Stimulated activated CD8-positive, alpha-beta memory T cell treated with anti-CD3 and anti-CD28 coated beads, Interleukin-2, amount 100 ng/mL, for 1 hour (primary cell): ENCODE data around the gene LRSAM1.

Experiments
- DNase-seq, 2 donors: peaks; one replicate each; pipeline ENCODE4 v3.0.0-alpha.2; 2020; ENCODE audit warnings: low read depth in 2 of 2

The LRSAM1 gene

DNA sequence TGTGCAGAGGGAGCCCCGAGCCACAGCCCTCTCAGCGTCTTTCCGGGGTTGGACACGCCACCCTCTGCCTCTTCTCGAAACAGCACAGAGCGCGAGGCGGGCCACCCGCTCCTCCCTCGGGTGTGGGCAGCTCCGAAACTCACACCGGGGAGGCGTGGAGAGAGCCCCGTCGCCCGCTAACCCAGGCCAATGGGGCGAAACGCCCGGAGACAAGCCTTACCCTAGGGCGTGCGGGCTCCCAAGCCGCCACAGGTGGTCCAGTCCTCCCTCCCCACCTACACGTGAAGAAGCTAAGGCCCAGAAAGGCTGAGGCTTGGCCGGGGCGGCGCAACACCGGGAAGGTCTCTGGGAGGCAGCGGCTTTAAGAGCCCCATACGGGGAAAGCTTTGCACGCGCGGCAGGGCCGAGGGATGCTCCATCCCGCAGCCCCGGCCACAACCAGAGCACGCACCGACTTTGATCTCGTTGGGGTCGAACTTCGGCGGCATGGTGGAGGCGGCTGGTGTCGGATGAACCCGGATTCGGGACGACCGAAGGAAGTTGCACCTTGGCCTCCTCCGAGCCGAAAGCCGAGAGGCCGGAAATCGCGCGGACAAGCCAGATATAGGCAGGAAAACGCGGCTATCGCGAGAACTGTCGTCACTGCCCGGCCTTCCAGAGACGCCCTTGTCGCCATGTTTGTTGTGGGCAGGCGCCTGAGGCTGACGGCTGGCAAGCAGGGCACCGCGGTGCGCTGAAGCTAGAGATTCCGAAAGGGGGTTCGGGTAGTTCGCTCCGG, at the start of gene LRSAM1, which contains the start of gene RPL12:
Gene LRSAM1, plus strand, starts transcription at position 681 of the 778 bp plus-strand sequence. CDS start 3,018 bp downstream, outside the sequence.
Gene RPL12, minus strand, starts transcription at position 577 of the 778 bp plus-strand sequence. Its CDS starts 89 bp downstream, at position 488.
- peak; percentile 98 to 99 for DNase-seq

DNA sequence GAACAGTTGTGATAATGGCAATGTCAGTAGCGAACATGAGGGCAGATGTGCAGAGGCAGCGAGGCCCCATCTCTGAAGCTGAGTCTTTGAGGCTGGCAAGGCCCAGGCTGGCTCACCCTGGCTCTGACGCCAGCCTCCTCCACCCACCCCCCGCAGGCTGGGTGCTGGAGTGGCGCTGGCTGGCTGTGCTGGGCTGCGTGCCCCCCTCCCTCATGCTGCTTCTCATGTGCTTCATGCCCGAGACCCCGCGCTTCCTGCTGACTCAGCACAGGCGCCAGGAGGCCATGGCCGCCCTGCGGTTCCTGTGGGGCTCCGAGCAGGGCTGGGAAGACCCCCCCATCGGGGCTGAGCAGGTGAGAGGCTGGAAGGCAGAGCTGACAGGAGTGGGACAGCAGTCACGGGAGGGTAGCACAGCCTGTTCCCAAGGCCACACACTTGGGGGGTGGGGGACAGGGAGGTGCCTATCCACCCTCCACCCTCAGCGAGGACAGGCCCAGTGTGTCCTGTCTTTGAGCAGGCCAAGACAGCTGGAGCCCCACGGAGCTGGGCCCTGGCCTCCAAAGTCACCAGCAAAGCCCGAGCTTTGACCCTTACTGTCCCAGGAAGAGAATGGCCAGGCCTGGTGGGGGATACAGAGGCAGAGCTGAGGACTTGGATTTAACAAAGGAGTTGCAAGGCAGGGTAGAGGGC, 48.8 kb upstream of the LRSAM1 start:
- no peak for DNase-seq

DNA sequence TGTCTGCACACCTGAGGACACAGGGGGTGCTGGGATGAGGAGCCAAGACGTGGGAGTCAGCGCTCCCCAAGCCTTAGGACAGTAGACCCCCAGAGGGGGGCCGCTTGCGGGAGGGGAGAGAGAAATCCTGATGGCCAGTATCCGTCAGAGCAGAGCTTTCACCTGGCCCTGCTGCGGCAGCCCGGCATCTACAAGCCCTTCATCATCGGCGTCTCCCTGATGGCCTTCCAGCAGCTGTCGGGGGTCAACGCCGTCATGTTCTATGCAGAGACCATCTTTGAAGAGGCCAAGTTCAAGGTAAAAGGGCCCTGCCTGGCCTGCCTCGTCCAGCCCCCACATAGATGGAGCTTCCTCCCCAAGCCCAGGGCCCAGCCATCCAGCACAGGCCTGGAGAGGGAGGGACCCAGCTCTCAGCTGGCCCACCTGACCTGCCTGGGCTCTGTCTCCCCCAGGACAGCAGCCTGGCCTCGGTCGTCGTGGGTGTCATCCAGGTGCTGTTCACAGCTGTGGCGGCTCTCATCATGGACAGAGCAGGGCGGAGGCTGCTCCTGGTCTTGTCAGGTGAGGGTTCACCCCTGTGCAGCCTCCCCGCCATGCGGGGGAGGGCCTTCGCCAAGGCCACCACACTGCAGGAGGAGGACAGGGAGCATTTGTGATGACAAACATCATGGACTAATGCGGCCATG, 47.7 kb upstream of the LRSAM1 start:
- DNase-seq, result no peak

GRCh38 chr9:127404631-127405030, 46.7 kb upstream of the LRSAM1 start:
- DNase-seq, result no peak

- no peak for DNase-seq
Measured at GRCh38 chr9:127405344-127406125, 45.8 kb upstream of the LRSAM1 start.

DNA sequence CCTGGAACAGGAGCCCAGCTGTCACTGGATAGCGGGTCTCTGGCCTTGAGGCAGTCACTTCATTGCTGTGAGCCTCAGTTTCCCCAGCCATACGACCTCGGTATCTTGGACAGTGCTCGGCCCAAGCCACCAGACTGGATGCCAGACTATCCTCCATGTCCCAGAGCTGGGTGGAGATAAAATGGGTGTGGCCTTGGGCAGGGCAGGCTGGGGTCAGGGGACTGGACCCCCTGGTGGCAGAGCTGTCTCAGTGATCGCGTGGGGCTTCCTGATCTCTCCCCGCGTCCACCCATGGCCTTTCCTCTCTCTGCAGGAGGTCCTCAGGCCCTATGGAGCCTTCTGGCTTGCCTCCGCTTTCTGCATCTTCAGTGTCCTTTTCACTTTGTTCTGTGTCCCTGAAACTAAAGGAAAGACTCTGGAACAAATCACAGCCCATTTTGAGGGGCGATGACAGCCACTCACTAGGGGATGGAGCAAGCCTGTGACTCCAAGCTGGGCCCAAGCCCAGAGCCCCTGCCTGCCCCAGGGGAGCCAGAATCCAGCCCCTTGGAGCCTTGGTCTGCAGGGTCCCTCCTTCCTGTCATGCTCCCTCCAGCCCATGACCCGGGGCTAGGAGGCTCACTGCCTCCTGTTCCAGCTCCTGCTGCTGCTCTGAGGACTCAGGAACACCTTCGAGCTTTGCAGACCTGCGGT, 44.4 kb upstream of the LRSAM1 start:
- no peak for DNase-seq

DNA sequence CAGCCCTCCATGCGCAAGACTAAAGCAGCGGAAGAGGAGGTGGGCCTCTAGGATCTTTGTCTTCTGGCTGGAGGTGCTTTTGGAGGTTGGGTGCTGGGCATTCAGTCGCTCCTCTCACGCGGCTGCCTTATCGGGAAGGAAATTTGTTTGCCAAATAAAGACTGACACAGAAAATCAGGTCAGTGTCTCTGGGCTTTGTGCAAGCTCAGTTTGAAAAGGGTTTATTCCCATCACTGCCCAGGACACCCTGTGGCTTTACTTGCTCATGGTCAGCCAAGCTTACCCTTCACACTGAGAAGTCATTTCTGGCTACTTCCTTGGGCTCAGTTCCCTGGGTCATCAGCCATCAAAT, 43.8 kb upstream of the LRSAM1 start:
- no peak for DNase-seq

DNA sequence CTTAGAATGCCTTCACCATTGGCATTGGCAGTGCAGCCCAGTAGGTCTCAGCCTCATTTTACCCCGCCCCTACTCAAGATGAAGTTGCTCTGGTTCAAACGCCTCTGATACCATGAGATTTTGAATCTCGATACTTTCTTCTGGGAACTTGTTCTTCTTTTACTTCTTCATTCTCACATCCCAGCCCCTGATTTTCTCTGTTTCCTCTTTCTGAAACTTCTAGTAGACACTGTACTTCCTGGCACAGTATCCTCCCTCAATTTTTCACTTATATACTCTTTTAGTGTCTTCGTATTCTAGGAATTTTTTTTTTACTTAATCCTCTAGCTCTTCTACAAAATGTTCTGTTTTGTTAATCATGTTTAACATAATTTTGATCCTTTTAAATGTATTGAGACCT, 40.2 kb upstream of the LRSAM1 start:
- DNase-seq, result no peak

DNA sequence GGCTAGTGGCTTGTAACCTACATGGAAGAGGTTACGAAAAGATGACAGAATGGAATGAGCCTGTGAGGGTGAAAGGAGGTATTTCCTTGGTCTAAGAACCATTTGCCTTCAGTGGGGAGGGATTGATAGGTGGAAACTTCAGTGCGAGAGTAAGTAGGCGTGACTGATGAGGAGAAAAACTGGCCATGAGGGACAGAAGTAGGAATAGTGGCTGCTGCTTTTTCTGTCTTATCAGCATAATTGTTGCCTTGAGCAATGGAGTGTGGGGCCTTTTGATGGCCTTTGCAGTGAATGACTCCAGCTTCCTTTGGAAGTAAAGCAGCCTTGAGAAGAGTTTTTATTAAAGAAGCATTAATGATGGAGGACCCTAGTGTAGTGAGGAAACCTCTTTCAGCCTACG, 36.2 kb upstream of the LRSAM1 start:
- no peak for DNase-seq

DNA sequence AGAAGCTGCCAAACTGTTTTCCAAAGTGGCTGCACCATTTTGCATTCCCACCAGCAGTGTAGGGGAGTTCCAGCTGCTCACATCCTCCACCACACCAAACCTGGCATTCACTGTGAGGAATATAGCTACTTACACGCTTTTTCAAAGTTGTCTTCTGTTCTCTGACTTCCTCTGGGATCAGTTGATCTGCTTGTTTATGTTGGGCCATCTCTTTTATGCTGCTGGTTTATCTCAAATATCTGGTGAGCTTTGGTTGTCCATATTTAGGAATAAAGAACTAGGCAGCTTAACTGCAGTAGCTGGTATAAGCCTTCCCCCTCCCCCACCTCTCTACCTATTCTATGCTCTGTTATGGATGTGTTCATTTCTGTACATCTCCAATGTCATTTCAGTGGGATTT, 35.7 kb upstream of the LRSAM1 start:
- no peak for DNase-seq

DNA sequence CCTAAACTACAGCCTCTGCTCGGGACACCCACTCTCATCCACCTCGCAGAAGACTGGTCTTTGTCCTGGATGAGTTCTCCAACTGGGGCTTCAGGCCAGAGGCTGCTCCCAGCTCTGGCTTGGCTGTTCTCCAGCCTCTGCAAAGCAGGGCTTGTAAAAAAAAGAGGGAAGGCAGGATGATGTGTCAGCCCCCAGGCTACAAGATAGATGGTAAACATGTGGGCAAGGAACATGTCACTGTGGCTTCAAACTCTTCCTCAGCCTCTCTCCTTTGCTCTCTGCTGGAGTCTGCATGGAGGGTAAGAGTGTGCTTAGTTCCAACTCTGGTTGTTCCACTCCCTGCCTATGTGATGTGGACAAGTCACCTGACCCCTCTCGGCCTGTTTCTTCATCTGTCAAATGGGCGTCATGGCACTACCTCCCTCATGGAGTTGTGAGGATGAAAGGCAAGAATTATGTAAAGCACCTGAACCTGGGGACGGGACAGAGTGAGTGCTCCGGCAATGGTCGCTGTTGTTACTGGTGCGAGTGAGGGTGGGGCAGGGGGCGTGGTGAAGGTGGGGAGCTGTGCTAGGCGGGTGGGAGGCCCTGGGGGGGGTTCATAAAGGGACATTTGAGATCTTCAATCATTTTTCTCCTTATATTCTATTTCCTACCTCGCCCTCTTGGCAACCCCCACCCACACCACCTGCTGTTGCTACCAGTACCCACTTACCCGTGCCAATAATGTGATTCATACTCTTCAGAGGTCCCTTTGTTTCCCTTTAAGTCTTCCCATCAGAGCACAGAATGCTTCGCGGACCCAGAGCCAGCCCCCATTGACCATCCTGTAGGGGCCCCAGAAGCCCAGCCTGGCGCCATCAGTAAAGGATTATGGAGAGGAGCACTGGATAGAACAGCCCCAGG, 33.9 kb upstream of the LRSAM1 start:
- no peak for DNase-seq

GRCh38 chr9:127418037-127418471, 33.3 kb upstream of the LRSAM1 start:
- DNase-seq, result no peak

- DNase-seq, result no peak
Measured at GRCh38 chr9:127419348-127419747, 32.0 kb upstream of the LRSAM1 start.

DNA sequence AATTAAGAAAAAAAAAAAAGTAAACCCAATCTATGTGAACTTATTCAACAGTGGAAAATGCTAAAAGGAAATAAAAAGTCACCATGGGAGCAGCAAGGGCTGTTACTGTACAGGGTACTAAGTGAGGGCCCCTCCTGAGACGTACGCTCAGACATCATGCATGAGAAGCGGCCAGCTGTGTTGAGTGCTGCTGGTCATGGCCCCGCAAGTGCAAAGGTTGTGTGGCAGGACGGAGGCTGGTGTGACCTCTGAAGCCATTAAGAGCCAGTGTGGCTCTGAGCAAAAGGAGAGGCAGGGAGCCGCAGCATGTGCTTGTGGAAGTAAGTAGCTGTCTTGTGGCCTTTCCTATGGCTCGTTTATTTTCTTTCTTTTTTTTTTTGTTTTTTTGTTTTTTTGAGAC, 30.3 kb upstream of the LRSAM1 start:
- DNase-seq, result no peak

GRCh38 chr9:127422133-127422782, 29.1 kb upstream of the LRSAM1 start:
- DNase-seq, result no peak

DNA sequence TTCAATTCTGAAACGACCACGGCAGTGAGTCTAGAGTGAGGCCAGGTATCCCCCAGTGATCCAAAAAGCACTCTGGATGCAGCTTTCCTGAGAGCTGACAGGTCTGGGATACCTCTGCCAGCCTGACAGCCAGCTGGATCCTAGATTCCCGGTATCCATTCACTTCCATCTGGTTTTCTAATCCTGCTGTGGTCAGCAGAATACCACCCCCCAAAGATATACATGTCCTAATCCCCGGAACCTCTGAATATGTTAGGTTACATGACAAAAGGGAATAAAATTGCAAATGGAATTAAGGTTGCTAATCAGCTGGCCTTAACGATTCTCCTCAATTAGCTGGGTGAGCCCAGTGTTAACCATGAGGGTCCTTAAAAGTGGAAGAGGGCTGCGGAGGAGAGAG, 28.5 kb upstream of the LRSAM1 start:
- no peak for DNase-seq

DNA sequence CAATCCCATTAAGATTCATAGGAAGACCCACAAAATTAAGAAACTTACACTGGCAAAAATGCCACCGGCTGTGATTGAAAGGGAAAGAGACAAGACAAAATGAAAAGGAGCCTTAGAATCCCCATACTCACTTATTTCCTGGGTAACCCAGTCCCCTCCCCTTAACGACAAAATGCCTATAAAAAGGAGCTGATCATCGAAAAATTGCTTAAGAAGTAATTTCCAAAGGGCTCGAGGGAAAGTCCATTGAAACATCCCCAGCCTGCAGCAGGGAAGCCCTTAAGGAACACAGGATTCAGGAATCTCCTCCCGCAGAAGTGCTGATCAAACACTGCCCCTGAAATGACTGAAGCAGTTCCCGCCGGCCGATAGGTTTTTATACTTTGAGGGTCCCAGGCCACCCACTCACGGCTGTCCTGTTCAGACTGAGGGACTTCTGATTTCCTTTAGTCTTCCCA, 27.8 kb upstream of the LRSAM1 start:
- DNase-seq, result no peak

GRCh38 chr9:127423934-127424675, 27.2 kb upstream of the LRSAM1 start, which contains the start of gene ZNF79:
TSS of gene ZNF79 (plus strand) at chr9:127424382. CDS start at chr9:127424788, 406 bp downstream.
- peak; percentile 82 to 84 for DNase-seq

- no peak for DNase-seq
Measured at GRCh38 chr9:127424676-127424999, 26.7 kb upstream of the LRSAM1 start.
